HG02870 (cell line): Measurements from ENCODE around the gene CPNE1.

Experiments
- ATAC-seq: cut with Tn5 transposase; IDR thresholded peaks from one replicate; pipeline ENCODE4 v1.9.1; 2021; ENCODE audit warnings: mild to moderate bottlenecking, moderate library complexity; ENCODE audit not compliant: unreplicated experiment

CPNE1 gene

DNA sequence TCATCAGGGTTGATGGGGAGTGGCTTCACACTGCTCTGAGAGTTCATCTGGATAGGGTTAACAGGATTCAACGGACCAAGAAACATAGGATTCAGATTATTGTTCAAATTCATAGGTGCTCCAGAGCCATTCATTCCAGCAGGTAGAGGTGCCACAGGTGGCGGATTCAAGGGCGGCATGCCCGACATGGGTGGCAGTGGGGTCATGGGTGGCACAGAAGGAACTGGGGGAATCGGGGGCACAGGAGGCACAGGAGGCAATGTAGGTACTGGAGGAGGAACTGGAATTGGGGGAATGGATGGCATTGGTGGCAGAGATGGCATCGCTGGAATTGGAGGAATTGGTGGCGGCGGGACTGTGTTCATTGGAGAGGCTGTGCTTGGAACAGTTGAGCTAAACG, 10.3 kb downstream of the CPNE1 start:
- ATAC-seq = no peak

DNA sequence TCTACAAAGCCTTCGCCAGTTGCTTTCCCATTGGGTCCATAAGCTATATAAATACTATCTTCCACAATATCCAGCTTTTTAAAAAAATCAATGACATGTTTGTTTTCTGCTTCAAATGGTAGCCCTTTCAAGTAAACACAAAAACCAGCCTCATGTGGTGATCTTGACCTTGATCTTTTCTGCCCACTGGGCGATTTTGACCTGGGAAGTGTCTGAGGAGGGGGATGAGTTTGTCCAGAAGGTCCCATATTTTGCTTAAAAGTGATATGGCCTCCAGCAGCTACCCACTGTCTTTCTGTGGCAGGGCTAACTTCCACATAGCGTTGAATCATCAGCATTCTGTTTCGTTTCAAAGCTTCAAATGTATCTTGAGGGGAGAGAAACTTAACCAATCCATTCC, 10.8 kb downstream of the CPNE1 start:
- no peak for ATAC-seq

DNA sequence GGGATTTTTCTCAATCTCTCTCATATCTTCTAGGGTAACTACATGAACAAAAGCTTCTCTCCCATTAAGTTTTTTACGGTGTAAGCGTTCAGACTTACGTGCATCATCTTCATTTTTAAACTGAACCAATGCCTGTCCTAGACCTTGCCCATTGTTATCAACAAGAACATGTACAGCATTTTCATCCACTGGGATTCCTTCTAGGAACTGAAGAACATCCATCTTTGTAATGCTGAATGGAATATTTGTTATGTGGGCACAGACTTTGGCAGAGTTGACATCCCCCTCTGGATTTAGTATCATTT, 11.3 kb downstream of the CPNE1 start:
- ATAC-seq = no peak

DNA sequence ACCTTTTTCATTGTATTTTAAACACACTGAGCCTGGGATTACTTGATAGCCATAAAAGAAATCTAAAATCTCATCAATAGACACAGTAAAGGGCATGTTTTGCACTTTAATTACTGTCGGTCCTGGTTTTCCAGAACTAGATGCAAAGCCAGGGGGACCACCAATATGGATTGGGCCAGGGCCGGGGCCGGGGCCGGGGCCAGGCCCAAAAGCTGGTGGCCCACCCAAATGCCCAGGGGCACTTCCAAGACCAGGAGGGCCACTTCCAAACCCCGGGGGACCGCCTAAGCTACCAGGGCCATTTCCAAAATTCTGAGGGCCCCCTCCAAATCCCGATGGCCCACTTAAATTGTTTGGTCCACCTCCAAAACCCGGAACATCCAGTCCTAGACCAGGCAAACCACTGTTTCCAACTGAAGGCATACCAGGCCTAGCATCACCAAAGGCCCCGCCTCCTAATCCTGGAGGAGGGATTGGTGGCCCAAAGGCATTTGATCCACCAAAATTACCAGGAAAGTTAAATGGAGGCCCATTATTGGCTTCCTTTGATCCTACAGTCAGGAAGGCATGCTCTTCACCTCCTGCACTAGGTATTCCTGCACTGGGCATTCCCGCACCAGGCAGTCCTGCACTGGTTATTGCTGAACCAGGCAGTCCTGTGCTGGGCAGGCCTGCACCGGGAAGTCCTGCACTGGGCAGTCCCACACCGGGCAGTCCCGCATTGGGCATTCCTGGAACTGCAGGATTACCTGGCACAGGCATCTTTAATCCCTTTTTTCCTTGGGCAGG, 11.9 kb downstream of the CPNE1 start:
- ATAC-seq = no peak

DNA sequence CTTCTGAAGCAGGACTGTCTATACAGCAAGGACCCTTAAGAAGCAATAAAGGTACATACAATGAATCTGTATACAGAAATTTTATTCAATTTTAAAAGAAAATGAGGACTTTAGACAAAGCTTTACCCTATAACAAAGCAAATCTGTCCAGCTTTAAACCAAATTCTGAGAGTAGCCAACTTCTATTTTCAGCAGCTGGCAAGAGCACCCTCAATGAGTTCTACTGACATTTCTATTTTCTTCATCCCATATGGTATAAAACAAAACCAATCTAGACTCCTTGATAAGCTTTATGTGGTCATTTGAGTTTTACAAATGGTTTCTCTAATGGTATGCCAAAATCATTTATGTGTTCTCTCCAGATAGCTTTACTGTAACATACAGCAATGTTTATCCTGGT, 12.7 kb downstream of the CPNE1 start:
- no peak for ATAC-seq

DNA sequence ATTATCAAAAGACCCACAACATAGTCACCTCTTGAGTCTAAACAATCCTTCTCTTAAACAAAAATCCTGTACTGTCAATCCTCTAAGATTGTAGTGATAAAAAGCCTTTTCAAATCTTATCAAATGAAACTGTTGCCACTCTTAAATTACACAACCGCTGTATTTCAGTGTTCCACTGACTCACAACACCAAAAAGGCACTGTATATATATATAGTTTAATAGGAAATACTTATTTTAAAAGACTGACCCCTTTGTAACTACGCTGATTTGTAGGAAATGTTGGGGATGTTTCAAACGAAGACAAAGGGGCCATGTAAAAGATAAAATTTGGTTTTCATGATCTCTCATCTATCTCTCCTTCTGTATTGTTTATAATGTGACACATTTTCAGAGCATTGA, 14.1 kb downstream of the CPNE1 start:
- ATAC-seq = no peak

DNA sequence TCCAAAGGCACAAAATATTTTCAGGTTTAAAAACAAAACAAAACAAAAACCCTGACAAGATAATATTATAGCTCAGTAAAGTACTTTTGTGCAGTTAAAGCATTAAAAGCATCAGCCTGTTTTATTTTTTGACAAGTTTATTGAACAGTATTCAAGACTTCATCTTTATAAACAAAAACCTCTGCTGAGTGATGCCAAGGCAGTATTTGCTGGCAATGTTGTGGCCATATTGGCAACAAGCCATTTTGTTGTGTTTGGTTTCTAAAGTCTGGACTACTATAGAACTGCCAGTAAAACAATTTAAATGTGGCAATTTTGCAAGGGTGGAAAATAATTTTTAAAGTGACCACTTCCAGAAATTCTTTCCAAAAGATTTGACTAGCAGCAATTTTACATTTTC, 15.9 kb downstream of the CPNE1 start:
- no peak for ATAC-seq

DNA sequence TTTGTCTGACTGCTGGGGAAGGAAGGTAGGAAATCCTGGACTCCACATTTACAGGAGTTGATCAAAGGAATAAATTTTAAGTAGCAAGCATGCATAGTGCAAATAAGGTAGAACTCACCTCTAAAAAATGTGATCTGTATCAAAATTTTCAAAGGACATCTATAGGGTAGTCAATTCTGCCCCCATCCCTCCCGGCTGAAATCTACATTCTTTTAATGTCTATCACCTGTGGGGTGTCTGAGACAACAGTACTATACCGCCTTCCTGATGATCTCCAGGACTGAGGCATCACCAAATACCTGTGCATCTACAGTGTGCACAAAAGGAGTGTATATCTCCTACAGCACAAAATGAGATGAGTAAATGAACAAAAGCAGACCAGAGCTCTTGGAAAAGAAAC, 19.9 kb downstream of the CPNE1 start:
- ATAC-seq = no peak

DNA sequence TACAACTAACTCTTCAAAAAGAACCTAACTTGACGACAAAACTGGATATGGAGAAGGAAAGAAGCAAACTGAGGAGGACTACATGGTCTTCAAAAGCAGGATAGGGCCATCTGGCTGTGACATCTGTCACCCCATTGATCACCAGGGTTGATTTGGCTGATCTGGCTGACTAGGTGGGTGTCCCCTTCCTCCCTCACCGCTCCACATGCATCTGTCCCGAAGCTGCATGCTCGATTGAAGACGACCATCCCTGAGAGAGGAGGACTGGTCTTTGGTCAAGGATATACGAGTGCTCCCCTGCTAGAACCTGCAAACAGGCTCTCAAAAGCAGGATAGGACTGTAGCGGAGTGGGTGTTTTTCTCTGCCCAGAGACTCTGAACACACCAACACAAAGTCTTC, 21.7 kb downstream of the CPNE1 start:
- ATAC-seq = no peak

DNA sequence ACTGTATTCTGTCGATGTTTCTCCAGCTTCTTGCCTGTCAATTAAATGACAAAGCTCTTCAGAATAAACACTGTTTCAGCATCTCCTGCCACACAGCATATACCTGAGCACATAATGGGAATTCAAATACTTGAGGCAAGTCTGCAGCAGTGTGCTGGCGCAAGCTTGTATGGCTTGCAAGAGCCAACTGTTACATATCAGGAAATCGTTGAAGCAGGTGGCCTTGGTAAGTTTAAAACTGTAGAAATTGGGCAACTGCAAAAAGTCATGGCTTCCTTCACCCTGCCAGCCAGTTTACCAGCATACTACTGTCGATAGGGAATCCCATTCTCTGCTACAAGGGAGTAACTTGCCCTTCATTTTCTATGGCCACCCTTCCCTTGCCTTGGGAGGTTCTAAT, 23.0 kb downstream of the CPNE1 start:
- no peak for ATAC-seq

DNA sequence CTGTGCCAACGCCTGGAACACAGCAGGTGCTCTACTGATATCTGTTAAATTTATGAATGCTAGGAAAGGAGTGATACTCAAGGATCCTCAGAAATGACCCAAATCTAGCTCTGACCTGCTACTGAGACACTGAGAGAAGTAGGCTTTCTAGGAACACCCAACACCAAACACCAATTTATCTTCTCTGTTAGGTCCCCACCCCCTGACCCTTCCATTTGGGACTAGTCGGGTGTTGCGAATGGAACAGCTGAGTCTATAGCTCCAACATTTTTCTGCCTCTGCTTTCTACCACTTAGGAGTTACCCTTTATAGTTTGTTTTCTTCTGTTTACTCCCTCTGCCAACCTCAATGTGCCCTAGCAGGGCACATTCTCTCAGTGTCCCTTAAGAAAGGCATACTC, 24.0 kb downstream of the CPNE1 start:
- ATAC-seq = no peak

DNA sequence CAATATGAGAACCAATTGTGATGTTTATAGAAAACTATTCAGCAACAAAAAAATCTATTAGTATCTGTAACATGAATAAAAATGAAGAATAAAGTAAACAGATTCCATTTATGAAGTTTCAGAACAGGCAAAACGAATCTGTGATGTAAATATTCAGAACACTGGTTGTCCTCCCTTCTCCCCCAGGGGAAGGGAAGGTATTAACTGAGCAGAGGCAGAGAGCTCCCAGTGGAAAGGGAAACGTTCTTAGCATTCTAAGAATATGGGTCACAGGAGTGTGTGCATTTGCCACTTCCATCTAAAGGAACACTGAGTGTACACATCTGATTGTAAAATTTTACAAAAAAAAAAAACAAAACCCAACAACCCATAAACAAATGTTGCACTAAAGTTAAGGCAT, 25.9 kb downstream of the CPNE1 start:
- ATAC-seq = no peak

DNA sequence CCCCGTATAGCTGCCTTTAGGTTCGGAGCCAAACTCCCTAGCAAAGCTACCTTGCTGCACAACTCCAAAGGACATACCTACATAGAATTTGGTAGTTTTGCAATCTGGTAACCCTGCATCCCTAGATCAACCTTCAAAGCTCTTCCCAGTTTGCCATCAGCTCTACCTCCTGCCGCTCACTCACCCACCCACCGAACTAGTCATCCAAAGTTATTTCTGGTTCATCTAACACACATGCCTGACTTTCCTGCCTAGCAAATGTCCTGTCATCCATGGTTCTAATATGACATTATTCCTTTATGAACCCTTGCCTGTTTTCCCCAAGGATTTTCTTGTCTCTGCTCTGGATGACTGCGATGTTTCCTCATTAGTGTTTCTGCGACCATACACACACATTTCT, 27.4 kb downstream of the CPNE1 start:
- ATAC-seq = no peak

DNA sequence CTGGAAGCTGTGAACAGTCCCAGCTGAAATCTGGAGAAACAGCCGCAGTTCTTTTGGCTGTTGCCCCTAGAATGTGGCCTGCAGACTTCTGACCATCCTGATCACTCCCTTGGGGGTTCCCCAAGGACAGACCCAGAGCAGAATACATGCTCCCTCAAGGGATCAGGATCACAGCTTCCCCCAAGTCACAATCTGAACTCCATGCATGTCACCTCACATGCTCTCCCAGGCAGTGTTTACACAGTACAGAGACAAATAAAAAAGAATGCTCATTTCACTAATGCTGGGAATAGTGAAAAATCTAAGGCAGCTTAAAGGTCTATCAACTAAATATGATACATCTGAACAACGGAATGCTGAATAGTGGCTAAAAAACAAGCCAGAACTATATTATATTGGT, 28.6 kb downstream of the CPNE1 start:
- no peak for ATAC-seq

DNA sequence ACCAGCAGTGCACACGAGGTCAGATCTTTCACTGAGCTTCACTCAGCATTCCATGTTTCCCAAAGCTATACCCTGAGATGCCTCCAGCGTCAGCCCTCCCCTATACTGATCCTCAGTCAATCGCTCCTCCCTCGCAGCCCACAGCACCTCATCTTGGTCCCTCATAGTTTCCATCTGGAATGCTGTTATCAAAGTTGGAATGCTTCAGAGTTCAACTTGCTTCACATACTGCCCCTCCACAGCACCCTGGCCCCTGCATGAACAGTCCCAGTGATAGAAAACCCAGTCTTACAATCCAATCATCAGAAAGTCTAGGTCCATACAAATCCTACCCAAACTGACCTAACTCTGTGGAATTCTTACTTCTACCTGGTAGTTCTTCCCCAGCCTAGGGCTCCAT, 29.0 kb downstream of the CPNE1 start:
- no peak for ATAC-seq

DNA sequence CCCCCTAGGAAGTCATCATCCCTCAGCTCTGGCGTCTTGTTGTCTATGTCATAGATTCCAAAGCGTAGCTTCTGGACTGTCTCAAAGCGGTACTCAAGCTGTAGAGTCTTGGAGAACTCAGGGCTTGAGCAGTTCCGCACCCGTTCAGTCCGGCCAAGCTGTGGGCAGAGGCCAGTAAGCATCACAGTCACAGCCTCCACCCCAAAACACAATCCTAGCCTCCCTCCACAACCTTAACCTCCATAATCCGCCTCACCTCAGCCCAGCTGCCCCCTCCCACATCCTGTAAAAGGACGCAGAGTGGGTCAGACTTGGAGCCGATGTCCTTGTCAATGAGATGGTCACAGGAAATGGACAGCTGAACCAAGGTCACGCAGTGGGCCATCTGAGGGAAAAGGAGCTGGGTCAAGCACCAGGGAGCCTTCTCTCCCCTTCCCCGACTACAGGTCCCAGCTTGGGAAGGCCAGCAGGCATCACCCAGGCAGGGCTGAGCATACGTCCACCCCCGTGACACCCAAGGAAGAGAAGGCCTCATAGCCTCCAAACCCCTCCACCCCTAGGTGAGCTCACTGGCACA, 32.1 kb downstream of the CPNE1 start:
- ATAC-seq = no peak

DNA sequence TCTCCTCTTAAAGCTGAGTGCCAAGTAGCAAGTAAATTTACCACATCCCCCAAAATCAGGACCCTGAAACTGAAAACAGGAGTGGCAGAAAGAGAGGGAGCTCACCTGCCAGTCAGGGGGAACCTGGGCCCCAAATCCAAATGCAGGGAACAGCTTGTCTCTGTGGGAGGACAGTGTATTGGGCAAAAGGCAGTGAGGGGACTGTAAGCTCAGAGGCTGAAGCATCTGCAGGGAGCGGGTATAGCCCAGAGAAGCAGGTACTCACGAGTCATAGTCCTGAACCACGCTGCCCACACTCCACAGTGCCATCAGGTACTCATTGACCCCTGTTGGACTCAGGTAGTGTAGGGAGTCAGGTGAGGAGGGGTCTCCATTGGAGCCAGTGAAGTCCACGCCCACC, 34.1 kb downstream of the CPNE1 start:
- ATAC-seq = no peak

DNA sequence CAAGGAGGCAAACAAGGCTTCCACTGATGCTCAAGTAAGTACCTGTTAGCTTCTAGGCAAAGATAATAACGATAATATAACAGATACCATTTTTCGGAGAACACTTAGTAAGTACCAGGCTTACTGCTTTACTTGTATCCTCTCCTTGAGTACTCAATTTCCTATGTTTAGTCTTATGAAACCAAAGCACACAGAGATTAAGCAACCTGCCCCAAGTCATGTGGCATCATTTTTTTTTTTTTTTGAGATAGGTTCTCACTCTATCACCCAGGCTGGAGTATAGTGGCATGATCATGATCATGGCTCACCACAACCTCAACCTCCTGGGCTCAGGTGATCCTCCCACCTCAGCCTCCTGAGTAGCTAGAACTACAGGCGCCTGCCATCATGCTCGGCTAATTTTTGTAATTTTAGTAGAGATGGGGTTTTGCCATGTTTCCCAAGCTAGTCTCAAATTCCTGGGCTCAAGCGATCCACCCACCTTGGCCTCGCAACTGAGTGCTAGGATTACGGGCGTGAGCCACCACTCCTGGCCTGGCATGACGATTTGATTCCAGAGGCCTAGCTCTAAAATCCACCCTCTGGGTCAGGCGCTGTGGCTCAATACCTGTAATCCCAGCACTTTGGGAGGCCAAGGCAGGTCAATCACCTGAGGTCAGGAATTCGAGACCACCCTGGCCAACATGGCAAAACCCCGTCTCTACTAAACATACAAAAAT, 35.1 kb downstream of the CPNE1 start:
- no peak for ATAC-seq

DNA sequence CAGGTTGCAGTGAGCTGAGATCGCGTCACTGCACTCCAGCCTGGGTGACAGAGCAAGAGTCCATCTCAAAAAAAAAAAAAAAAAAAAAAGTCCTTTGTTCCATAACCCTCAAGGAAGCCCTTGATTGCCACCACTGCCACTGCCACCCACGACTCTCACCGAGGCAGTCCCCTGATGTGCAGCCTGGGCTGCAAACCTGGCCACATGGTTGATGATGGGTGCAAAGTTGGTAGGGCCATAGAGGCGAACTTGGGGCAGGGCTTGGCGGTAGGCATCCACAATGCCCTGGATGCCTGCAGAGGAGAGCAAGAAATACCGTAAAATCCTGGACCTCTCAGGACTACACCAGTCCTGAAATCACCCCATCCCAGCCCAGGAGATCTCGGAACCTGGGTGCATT, 37.6 kb downstream of the CPNE1 start:
- no peak for ATAC-seq

DNA sequence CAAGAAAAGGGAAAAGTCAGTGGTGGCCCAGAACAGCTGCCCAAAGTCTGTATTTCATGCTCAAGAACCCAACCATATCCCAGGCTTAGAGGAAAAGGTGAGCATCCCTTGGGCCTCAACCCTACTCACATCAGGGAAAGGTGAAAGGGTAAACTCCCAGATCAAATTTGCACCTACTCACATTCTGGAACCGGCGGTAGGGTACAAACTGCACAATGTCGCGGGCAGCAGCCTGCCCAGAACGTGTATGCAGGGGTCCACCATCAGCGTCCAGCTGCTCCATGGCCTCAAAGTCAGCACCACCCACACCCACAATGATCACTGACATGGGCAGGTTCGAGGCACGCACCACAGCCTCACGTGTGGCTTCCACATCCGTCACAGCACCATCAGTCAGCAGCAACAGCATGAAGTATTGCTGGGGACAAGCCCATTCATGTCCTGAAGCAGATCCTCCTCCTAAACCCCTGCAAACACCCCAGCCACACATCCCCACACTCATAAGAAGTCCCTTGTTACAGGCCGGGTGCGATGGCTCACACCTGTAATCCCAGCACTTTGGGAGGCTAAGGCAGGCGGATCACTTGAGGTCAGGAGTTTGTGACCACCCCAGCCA, 38.2 kb downstream of the CPNE1 start:
- ATAC-seq = no peak

DNA sequence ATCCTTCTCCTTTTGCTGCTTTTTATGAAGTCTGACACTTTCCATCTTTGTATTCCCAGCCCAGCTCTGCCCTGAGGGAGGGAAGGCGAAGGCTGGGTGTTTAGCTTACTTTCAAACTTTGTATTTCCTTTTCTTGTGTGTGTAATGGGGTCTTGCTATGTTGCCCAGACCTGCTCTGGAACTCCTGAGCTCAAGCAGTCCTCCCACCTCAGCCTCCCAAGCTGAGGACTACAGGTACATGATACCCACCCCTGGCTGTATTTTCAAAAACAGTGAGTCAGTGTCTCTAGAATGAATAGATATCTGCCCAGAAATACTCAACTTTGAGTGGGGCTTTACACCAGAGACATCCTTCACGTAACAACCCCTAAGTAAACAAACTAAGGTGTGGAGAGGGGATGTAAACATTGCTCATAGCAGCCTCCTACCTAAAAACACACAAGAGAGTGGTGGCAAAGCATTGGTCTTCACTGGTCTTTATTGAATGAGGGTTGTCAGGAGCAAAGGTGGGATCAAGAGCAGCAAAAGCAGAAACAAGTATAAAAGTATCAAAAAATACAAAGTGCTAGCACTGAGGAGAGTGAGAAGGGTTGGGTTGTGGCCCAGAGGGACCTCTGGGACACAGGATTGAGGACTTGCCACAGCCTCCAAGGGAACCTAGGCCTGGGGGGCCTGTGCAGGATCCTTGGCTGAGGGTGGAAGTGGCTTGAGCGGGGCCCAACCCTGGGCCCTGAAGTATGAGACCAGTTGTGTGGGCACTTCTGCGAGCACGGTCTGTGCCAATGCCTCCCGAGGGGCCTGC, 38.9 kb downstream of the CPNE1 start:
- no peak for ATAC-seq
